Pancreas (tissue), 10 donors: ENCODE results near the gene ZNF174. TPM values are rescaled to one million over a fixed set of nuclear protein-coding genes. Genes with fewer than 3 reads are reported as not detected.

ENCODE experiments used
- ATAC-seq, 4 donors: fragments of 200-7000 bp; cut with Tn5 transposase; one replicate each; pipeline versions ENCODE4 v1.8.0 to v1.9.1; 2020; ENCODE audit warnings: mild to moderate bottlenecking in 4 of 4, moderate library complexity in 4 of 4
- DNase-seq, 6 donors: peaks; one replicate each; pipeline ENCODE4 v3.0.0-alpha.2; 2020
- FAIRE-seq: peaks from 2 replicates; lab custom pipeline; 2012; peaks lifted over from hg19 to GRCh38; lab: Jason Lieb, UNC
- H3K27ac ChIP-seq, 4 donors: fragments of 200-600 bp; sonication (generic); 1 replicate in 3 of 4; 2 replicates in 1 of 4; pipeline versions ENCODE4 v1.5.0 to v1.8.0; 2020
- H3K27me3 ChIP-seq, 4 donors: fragments of 200-600 bp; one replicate each; pipeline ENCODE4 v1.8.0; 2021
- H3K36me3 ChIP-seq, 3 donors: fragments of 200-600 bp; sonication (generic) in 1 of 3; one replicate each; pipeline versions ENCODE4 v1.5.0 to v1.8.0; 2020 to 2021
- H3K4me1 ChIP-seq, 3 donors: fragments of 200-600 bp; one replicate each; pipeline ENCODE4 v1.8.0; 2021
- H3K4me3 ChIP-seq, 4 donors: fragments of 200-600 bp; sonication (generic) in 2 of 4; one replicate each; pipeline versions ENCODE4 v1.5.0 to v1.8.0; 2020 to 2021
- H3K9me3 ChIP-seq, 4 donors: fragments of 200-600 bp; one replicate each; pipeline ENCODE4 v1.8.0; 2021
- WGBS, 2 donors: extraction: QIAGEN DNeasy Blood & Tissue Kit; methylation state at CpG; one replicate each; pipeline ENCODE4 v1.1.7; 2013; 5-methylcytosine and 5-hydroxymethylcytosine counted together
- intact Hi-C, 3 donors: fragments of 100-400 bp; cut with DNase I; formaldehyde crosslinking; loops; one replicate each; pipeline versions ENCODE4 v1.11.1 to v1.14.2; 2022
- polyA plus RNA-seq, 2 donors: library from polyadenylated mRNA; stranded (reverse); fragments of 200-250 nt; gene quantifications; one replicate each; pipeline ENCODE4 v1.2.3, GENCODE V29; 2013
- total RNA-seq, 6 donors: library from RNA; stranded (reverse); fragmentation: NEBNext Ultra II Directional in 4 of 6; extraction: Animal tissue kit (Norgen Biotek cat#: 25700) in 4 of 6; gene quantifications; one replicate each; pipeline versions ENCODE4 v1.2.1 to v1.2.4, GENCODE V29; 2021 to 2023
- TF ChIP-seq, protein P1 (sequence below), 4 donors: fragments of 200-600 bp; sonication (generic) in 3 of 4; IDR thresholded peaks; one replicate each; pipeline versions ENCODE4 v1.5.0 to v1.8.0; 2021; ENCODE audit warnings: antibody characterized with exemption in 4 of 4
- donor health status: healthy with polysubstance abuse.
- donor health status: DM: no; HTN: no; CAD: no; lungs with moderate emphysema.
- donor health status: DM: no; HTN: no; CAD: no.
- donor health status: control.
- donor health status: control.
- donor health status: Bipolar disorder and iron deficiency.
- donor health status: DM: yes; HTN: yes; CAD: no.
- donor health status: DM: no; HTN: no; CAD: no.
- donor health status: DM: no; HTN: no; CAD: no.
- donor health status: DM: yes; HTN: yes; CAD: no.

The ZNF174 gene
- total and polyA plus RNA-seq, 8 donors = 2.2 to 5.1 (median 3.6) TPM

DNA sequence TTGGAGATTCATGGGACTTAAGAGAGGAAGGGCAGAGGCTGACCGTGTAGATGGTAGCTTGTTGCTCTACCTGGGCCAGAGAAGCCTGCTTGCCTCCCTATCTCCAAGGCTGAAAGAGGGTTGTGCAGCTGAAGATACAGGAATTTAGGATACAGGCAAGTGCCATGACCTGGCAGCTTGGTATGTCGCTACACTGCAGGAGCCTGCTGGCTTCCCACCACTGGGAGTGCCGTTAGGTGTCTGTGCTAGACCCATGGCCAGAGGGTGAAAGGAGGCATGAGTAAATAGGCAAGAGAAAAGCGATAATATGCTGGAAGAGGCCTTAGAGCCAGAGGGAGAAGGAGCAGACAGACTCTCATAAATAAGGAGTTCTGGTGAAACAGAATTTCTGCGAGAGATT is 53.1 kb downstream of the ZNF174 start:
- 79 to 85% methylated on average over 5 of the region's 5 CpGs for WGBS, 2 donors
- no peaks in the 10 kb centered on the region for H3K36me3 ChIP-seq
- peak overlapping the region in 1 of 4 donors; percentile 22 for H3K27ac ChIP-seq
- DNase-seq (no peak), FAIRE-seq (no peak), ATAC-seq (no peak)
- TF ChIP-seq, protein P1, sequence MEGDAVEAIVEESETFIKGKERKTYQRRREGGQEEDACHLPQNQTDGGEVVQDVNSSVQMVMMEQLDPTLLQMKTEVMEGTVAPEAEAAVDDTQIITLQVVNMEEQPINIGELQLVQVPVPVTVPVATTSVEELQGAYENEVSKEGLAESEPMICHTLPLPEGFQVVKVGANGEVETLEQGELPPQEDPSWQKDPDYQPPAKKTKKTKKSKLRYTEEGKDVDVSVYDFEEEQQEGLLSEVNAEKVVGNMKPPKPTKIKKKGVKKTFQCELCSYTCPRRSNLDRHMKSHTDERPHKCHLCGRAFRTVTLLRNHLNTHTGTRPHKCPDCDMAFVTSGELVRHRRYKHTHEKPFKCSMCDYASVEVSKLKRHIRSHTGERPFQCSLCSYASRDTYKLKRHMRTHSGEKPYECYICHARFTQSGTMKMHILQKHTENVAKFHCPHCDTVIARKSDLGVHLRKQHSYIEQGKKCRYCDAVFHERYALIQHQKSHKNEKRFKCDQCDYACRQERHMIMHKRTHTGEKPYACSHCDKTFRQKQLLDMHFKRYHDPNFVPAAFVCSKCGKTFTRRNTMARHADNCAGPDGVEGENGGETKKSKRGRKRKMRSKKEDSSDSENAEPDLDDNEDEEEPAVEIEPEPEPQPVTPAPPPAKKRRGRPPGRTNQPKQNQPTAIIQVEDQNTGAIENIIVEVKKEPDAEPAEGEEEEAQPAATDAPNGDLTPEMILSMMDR (IDR thresholded peaks at IDR 0.05) = no peak
- intact Hi-C loops = no loop called here
- no peaks in the 10 kb centered on the region for H3K27me3 ChIP-seq
- peaks cover 0 to 13% (median 4%) of the 10 kb centered on the region in 3 donors for H3K4me1 ChIP-seq
- H3K4me3 ChIP-seq = no peak overlapping the region
- H3K9me3 ChIP-seq = no peaks in the 10 kb centered on the region

DNA sequence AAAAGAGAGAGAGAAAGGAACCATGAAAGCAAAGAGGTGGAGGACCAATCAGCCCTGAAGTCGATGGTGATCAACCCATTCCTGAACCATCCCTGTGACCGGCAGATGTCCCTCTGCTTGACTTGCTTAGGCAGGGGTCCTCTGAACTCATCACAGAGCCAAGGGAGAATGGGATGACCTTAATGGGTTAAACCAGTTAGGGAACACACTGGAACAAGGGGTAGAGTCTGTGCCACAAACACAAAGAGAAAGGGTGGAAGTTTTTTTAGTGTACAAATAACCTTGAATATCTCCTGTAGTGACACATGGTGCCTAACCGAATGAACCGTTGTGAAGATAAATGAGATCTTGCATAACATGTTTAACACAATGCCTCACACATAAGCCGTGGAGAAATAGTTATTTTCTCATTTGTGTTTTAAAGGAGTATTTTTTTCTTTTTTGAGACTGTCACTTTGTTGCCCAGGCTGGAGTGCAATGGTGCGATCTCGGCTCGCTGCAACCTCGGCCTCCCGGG is 53.7 kb downstream of the ZNF174 start:
- H3K9me3 ChIP-seq = no peaks in the 10 kb centered on the region
- ATAC-seq (no peak), FAIRE-seq (no peak), DNase-seq (no peak)
- WGBS, 2 donors = 54 to 62% methylated on average over 10 of the region's 10 CpGs
- H3K36me3 ChIP-seq = no peaks in the 10 kb centered on the region
- H3K27me3 ChIP-seq = no peaks in the 10 kb centered on the region
- TF ChIP-seq, protein P1 (IDR thresholded peaks at IDR 0.05) = no peak
- peaks cover 4 to 18% (median 9%) of the 10 kb centered on the region in 3 donors for H3K4me1 ChIP-seq
- intact Hi-C loops = no loop called here
- H3K27ac ChIP-seq = peak overlapping the region in 2 of 4 donors; percentile 17 to 22
- H3K4me3 ChIP-seq = no peak overlapping the region

DNA sequence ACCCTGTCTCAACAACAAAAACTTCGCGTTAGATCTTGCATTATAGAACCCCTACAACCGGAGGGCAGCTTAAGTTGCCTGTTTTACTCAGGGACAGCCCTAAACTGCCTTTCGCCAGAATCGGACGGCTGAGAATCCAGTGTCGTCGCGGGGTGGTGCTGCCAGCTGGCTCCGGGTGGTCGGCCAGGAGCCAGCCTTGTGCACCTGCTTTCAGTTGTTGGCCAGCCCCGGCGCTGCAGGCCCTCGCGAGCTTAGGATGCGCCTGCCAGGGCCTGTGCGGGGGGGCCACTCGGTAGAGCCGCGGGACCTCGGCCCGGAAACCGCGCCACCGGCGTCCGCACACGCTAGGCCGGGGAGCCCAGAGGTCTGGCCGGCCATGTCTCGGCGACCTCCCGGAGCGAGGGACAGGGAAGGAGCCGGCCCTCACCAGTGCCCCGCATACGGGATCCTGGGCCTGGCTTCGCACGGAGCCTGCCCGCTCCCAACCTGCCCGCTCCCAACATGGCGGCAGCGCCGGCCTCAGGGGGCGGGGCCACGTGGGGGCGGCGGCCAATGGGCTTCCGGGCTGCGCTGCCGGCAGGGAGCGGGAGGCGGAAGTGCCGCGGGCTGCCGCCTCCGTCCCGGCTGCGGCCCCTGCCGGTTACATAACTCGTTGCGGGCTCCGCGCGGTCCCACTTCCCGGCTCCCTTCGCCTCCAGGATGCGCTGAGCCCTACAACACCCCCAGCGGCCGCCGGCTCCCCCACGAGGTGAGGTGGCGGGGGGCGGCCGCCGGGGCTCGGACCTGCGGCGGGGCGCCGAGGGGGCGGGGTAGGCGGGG is 56.6 kb downstream of the ZNF174 start:
- TF ChIP-seq, protein P1 (IDR thresholded peaks at IDR 0.05) = peak; percentile 12 to 39 (median 29)
- H3K4me3 ChIP-seq = peak overlapping the region; percentile 58 to 89 (median 73)
- DNase-seq = peak; percentile 86 to 97 (median 93)
- peaks cover 23 to 43% (median 38%) of the 10 kb centered on the region in 3 donors for H3K4me1 ChIP-seq
- no peaks in the 10 kb centered on the region for H3K27me3 ChIP-seq
- 0 to 1% methylated on average over 57 to 83 of the region's 83 CpGs for WGBS, 2 donors
- peak; percentile 90 to 95 (median 92) for ATAC-seq
- no peaks in the 10 kb centered on the region for H3K36me3 ChIP-seq
- intact Hi-C loops = no loop called here
- no peak for FAIRE-seq
- H3K9me3 ChIP-seq = no peaks in the 10 kb centered on the region
- peak overlapping the region; percentile 83 to 99 (median 95) for H3K27ac ChIP-seq

DNA sequence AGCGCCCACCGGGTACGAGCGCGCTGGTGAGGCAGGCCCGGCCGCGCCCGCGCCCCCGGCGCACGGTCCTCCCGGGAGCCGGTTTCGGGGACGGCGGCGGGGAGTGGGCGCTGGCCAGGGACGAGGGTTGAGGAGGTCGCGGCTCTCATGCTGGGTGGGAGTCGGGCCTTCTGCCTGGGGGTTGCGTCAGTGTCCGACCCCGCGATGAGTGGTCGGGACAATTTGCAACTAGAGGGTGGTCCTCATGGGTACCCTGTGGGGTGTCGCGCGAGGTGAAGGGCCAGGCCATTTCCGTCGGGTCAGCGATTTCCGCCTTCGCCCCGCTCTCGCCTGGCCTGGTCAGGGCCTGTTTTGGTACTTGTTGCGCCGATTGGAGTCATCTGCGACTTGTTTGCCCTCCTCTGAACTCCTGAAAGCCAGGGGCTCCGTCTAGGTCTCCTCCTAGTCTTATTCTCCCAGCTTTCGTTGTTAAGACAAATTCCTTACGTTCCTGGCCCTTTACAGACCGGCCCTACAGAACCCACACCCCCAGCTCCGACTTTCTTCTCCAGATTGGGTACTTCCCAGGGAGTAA is 57.4 kb downstream of the ZNF174 start:
- no peak for FAIRE-seq

More for the DNA sequence above, 57.4 kb downstream of the ZNF174 start:
- DNase-seq (peak in 4 of 6 donors; percentile 35 to 81 (median 46)), ATAC-seq (peak in 3 of 4 donors; percentile 2 to 16 (median 10))
- no peaks in the 10 kb centered on the region for H3K36me3 ChIP-seq
- intact Hi-C loops = no loop called here
- peak overlapping the region; percentile 83 to 99 (median 95) for H3K27ac ChIP-seq
- TF ChIP-seq, protein P1 (IDR thresholded peaks at IDR 0.05) = peak in 1 of 4 donors; percentile 2
- peak overlapping the region; percentile 58 to 89 (median 73) for H3K4me3 ChIP-seq
- peaks cover 23 to 43% (median 39%) of the 10 kb centered on the region in 3 donors for H3K4me1 ChIP-seq
- H3K9me3 ChIP-seq = no peaks in the 10 kb centered on the region
- WGBS, 2 donors = 0 to 2% methylated on average over 24 to 47 of the region's 47 CpGs
- H3K27me3 ChIP-seq = no peaks in the 10 kb centered on the region
